Measurements from ENCODE around the gene DIAPH3. TPM values are rescaled to one million over a fixed set of nuclear protein-coding genes. Genes with fewer than 3 reads are reported as not detected.
"Not testable (repeated sequence)": the region's sequence is repeated elsewhere in the genome, so short reads cannot be mapped to it uniquely, and the experiment has no call there.

Gene DIAPH3
- total RNA-seq, 1 donor from 2014 or later = 11.4 TPM

DNA sequence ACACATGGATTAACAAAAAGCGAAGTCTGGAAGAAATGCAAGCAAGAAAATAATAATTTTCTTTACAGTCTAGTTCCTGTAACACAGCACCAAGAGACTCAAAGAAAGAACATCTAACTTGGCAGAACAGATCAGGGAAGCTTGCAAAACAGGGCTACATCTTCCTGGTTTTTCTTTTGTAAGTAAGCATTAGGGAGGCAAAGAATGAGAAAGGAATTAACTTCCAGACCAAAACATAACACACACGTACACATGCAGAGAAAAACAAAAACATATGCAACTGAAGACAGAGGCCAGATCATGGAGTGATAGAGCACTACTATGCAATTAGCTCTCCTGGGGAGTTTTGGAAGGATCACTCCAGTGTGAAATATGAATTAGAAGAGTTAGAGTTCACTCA is 120.5 kb downstream of the DIAPH3 start:
- no peak for DNase-seq (ENCODE audit: low spot score, unreplicated experiment)
- Mint-ChIP-seq H3K36me3 (ENCODE audit: insufficient read depth) (no peaks in the 10 kb centered on the region), H3K27me3 (no peaks in the 10 kb centered on the region), H3K4me3 (ENCODE audit: low read depth) (no peak overlapping the region), H3K9me3 (ENCODE audit: low read depth) (peaks cover 3% of the 10 kb centered on the region), H3K4me1 (ENCODE audit: low read depth) (no peaks in the 10 kb centered on the region), H3K27ac (no peak overlapping the region)
- TF ChIP-seq, protein P1, sequence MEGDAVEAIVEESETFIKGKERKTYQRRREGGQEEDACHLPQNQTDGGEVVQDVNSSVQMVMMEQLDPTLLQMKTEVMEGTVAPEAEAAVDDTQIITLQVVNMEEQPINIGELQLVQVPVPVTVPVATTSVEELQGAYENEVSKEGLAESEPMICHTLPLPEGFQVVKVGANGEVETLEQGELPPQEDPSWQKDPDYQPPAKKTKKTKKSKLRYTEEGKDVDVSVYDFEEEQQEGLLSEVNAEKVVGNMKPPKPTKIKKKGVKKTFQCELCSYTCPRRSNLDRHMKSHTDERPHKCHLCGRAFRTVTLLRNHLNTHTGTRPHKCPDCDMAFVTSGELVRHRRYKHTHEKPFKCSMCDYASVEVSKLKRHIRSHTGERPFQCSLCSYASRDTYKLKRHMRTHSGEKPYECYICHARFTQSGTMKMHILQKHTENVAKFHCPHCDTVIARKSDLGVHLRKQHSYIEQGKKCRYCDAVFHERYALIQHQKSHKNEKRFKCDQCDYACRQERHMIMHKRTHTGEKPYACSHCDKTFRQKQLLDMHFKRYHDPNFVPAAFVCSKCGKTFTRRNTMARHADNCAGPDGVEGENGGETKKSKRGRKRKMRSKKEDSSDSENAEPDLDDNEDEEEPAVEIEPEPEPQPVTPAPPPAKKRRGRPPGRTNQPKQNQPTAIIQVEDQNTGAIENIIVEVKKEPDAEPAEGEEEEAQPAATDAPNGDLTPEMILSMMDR (IDR thresholded peaks at IDR 0.05; ENCODE audit: unreplicated experiment) = no peak

DNA sequence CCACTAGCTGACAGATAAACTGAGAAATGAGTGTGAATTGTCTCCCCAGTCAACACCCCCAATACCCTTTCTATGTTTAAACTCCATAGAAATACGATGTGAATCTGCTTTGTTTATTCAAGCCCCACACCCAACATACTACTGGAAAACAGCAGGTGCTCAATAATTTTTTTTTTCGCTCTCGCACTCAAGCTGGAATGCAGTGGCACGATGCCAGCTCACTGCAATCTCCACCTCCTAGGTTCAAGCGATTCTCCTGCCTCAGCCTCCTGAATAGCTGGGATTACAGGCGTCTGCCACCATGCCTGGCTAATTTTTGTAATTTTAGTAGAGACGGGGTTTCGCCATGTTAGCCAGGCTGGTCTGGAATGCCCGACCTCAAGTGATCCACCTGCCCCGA is 123.1 kb downstream of the DIAPH3 start:
- not testable (repeated sequence) for H3K4me3 Mint-ChIP-seq (ENCODE audit: low read depth); H3K4me1 Mint-ChIP-seq (ENCODE audit: low read depth); DNase-seq (ENCODE audit: low spot score, unreplicated experiment); H3K27me3 Mint-ChIP-seq; H3K27ac Mint-ChIP-seq; H3K9me3 Mint-ChIP-seq (ENCODE audit: low read depth); H3K36me3 Mint-ChIP-seq (ENCODE audit: insufficient read depth)

DNA sequence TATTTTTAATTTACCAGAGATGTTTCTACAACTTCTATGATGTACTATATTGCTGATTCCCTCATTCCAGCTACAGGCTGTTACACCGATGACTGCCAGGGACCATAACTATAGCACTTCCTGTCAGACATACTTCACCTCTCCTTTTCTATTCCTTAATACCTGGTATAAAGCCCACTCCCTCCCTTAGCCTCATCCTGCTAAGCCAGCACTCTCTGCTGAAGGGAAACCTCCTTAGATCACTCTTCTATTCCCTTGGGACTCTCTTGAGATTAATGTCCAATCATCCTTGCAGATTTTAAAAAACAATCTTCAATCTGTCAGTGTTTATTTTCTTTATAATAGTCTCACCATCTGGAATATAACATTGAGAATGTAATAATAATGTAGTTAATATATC is 127.9 kb downstream of the DIAPH3 start:
- Mint-ChIP-seq H3K9me3 (ENCODE audit: low read depth) (no peaks in the 10 kb centered on the region), H3K27me3 (no peaks in the 10 kb centered on the region), H3K36me3 (ENCODE audit: insufficient read depth) (no peaks in the 10 kb centered on the region), H3K4me1 (ENCODE audit: low read depth) (no peaks in the 10 kb centered on the region), H3K4me3 (ENCODE audit: low read depth) (no peak overlapping the region), H3K27ac (no peak overlapping the region)
- no peak for DNase-seq (ENCODE audit: low spot score, unreplicated experiment)
- TF ChIP-seq, protein P1 (IDR thresholded peaks at IDR 0.05; ENCODE audit: unreplicated experiment) = no peak

DNA sequence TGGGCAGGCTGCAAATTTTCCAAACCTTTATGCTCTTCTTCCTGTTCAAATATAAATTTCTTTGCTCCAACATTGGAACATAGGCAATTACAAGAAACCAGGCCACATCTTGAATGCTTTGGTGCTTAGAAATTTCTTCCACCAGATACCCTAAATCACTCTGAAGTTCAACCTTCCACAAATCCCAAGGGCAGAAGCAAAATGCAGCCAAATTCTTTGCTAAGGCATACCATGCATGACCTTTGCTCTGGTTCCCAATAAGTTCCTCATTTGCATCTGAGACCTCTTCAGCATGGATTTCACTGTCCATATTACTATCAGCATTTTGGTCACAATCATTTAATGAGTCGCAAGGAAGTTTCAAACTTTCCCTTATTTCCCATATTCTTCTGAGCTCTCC is 130.9 kb downstream of the DIAPH3 start:
- Mint-ChIP-seq H3K4me3 (ENCODE audit: low read depth) (no peak overlapping the region), H3K9me3 (ENCODE audit: low read depth) (no peaks in the 10 kb centered on the region), H3K27ac (no peak overlapping the region), H3K4me1 (ENCODE audit: low read depth) (no peaks in the 10 kb centered on the region), H3K27me3 (no peaks in the 10 kb centered on the region), H3K36me3 (ENCODE audit: insufficient read depth) (no peaks in the 10 kb centered on the region)
- DNase-seq (ENCODE audit: low spot score, unreplicated experiment) = no peak
- TF ChIP-seq, protein P1 (IDR thresholded peaks at IDR 0.05; ENCODE audit: unreplicated experiment) = no peak

DNA sequence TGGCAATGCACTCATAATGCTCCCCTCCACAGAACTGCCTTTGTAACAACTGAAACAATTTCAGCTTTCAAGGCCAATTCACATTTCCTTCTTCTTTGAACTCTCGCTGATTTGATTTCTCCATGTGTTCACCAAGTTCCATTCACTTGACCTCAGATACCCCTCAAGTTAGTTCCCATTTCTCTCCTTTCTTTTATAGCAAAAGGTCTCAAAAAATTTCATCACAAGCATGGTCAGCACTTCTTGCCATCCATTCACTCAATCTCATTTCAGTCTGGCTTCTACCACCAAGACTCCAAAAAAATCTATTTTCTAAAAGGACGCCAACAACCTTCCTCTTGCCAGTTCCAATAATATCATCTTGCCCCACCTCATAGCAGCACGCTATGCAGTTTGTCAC is 135.7 kb downstream of the DIAPH3 start:
- DNase-seq (ENCODE audit: low spot score, unreplicated experiment) = no peak
- no peaks in the 10 kb centered on the region for H3K4me1 Mint-ChIP-seq (ENCODE audit: low read depth)
- H3K27me3 Mint-ChIP-seq = no peaks in the 10 kb centered on the region
- H3K9me3 Mint-ChIP-seq (ENCODE audit: low read depth) = no peaks in the 10 kb centered on the region
- H3K27ac Mint-ChIP-seq = no peak overlapping the region
- H3K36me3 Mint-ChIP-seq (ENCODE audit: insufficient read depth) = peaks cover 2% of the 10 kb centered on the region
- TF ChIP-seq, protein P1 (IDR thresholded peaks at IDR 0.05; ENCODE audit: unreplicated experiment) = no peak
- H3K4me3 Mint-ChIP-seq (ENCODE audit: low read depth) = no peak overlapping the region

DNA sequence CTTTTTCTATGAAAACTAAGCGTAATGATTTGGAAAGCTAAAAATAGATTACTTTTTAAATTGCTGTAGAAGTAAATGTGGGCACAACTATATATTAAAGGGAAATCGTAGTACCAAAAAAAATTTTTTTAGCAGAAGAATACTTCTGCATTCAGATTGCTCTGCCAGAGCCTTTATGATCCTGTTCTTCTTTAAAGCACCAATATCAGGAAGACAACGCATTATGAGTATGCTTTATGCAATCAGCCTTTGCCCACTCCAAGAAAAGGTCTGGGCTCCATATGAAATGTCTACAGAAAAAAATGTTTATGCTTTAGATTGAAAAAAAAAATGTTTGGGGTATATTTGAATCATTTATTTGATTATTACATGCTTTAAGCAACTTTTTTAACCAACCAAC is 137.4 kb downstream of the DIAPH3 start:
- Mint-ChIP-seq H3K9me3 (ENCODE audit: low read depth) (no peaks in the 10 kb centered on the region), H3K27me3 (no peaks in the 10 kb centered on the region), H3K4me3 (ENCODE audit: low read depth) (no peak overlapping the region), H3K4me1 (ENCODE audit: low read depth) (no peaks in the 10 kb centered on the region), H3K36me3 (ENCODE audit: insufficient read depth) (peaks cover 2% of the 10 kb centered on the region), H3K27ac (no peak overlapping the region)
- no peak for DNase-seq (ENCODE audit: low spot score, unreplicated experiment)
- TF ChIP-seq, protein P1 (IDR thresholded peaks at IDR 0.05; ENCODE audit: unreplicated experiment) = no peak

Data from progenitor cell of endocrine pancreas (in vitro differentiated cells).